WTC11 (cell line): ENCODE results near the gene SRGAP2B.
"Not testable (repeated sequence)": the region's sequence is repeated elsewhere in the genome, so short reads cannot be mapped to it uniquely, and the experiment has no call there.

Experiments
- CBFB ChIP-seq: sonication (generic); formaldehyde crosslinking; IDR thresholded peaks from 2 replicates; pipeline ENCODE4 v1.8.1; 2022; ENCODE audit warnings: mild to moderate bottlenecking, low read depth, missing genetic modification reagents
- TF ChIP-seq, protein P1 (sequence below): sonication (generic); formaldehyde crosslinking; IDR thresholded peaks from 2 replicates; pipeline ENCODE4 v1.8.1; 2023; ENCODE audit warnings: mild to moderate bottlenecking, moderate library complexity, missing genetic modification reagents
- TF ChIP-seq, protein P2 (sequence below): sonication (generic); formaldehyde crosslinking; IDR thresholded peaks from 2 replicates; pipeline ENCODE4 v1.8.0; 2022; ENCODE audit warnings: mild to moderate bottlenecking, missing genetic modification reagents
- TF ChIP-seq, protein P3 (sequence below): fragments of 200-600 bp; IDR thresholded peaks from 2 replicates; pipeline ENCODE4 v1.8.0; 2022; ENCODE audit warnings: antibody characterized with exemption
- TF ChIP-seq, protein P4 (sequence below): sonication (generic); formaldehyde crosslinking; IDR thresholded peaks from 2 replicates; pipeline ENCODE4 v1.8.1; 2022; ENCODE audit warnings: mild to moderate bottlenecking, missing genetic modification reagents, moderate library complexity, borderline replicate concordance
- TF ChIP-seq, protein P5 (sequence below): sonication (generic); formaldehyde crosslinking; IDR thresholded peaks from 2 replicates; pipeline ENCODE4 v1.8.0; 2022; ENCODE audit warnings: missing genetic modification reagents

DNA sequence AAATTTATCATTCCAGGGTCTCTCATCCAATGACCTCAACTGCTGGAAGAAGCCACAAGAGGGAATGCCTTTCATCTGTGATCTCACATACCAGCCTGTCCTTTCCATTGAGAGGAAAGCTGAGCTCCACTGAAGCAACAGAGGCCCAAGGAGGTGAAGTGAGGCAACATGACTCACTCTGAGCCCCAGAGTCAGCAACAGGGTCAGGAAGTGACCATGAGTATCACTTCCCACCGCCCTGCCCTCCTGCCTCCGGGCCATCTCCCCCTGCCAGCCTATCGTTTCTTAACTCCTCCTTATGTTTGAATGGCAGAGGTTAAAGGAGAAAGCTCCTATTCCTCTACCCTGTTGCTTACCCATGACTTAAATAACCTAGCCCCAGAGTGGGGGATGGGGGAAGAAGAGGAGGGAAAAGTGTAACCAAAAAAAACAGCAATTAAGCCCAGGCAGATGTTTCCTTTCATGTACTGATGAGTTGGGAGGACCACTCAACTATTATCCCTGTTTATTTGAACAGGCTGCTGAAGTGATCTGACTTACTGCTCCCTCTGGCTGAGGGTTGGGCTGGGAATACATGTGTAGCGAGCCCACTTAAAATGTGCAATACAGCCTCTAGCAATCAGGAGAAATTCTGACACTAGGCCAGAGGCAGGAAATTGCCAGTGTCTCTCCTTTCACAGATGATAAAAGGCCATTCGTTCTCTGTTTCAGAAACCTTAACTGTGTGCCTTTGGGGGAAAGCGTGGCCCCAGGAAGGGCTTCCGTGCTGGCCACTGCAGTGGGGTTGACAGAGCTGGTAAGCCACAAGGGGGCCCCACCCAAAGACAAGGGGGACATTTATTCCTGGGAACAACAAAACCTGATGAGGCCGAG, 177.7 kb downstream of the SRGAP2B start:
- TF ChIP-seq, protein P1, sequence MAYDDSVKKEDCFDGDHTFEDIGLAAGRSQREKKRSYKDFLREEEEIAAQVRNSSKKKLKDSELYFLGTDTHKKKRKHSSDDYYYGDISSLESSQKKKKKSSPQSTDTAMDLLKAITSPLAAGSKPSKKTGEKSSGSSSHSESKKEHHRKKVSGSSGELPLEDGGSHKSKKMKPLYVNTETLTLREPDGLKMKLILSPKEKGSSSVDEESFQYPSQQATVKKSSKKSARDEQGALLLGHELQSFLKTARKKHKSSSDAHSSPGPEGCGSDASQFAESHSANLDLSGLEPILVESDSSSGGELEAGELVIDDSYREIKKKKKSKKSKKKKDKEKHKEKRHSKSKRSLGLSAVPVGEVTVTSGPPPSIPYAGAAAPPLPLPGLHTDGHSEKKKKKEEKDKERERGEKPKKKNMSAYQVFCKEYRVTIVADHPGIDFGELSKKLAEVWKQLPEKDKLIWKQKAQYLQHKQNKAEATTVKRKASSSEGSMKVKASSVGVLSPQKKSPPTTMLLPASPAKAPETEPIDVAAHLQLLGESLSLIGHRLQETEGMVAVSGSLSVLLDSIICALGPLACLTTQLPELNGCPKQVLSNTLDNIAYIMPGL (CRISPR knock-in tag), result not testable (repeated sequence)
- TF ChIP-seq, protein P2, sequence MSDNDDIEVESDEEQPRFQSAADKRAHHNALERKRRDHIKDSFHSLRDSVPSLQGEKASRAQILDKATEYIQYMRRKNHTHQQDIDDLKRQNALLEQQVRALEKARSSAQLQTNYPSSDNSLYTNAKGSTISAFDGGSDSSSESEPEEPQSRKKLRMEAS, result not testable (repeated sequence)
- TF ChIP-seq, protein P3, sequence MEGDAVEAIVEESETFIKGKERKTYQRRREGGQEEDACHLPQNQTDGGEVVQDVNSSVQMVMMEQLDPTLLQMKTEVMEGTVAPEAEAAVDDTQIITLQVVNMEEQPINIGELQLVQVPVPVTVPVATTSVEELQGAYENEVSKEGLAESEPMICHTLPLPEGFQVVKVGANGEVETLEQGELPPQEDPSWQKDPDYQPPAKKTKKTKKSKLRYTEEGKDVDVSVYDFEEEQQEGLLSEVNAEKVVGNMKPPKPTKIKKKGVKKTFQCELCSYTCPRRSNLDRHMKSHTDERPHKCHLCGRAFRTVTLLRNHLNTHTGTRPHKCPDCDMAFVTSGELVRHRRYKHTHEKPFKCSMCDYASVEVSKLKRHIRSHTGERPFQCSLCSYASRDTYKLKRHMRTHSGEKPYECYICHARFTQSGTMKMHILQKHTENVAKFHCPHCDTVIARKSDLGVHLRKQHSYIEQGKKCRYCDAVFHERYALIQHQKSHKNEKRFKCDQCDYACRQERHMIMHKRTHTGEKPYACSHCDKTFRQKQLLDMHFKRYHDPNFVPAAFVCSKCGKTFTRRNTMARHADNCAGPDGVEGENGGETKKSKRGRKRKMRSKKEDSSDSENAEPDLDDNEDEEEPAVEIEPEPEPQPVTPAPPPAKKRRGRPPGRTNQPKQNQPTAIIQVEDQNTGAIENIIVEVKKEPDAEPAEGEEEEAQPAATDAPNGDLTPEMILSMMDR, result not testable (repeated sequence)
- TF ChIP-seq, protein P4, sequence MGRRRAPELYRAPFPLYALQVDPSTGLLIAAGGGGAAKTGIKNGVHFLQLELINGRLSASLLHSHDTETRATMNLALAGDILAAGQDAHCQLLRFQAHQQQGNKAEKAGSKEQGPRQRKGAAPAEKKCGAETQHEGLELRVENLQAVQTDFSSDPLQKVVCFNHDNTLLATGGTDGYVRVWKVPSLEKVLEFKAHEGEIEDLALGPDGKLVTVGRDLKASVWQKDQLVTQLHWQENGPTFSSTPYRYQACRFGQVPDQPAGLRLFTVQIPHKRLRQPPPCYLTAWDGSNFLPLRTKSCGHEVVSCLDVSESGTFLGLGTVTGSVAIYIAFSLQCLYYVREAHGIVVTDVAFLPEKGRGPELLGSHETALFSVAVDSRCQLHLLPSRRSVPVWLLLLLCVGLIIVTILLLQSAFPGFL (CRISPR knock-in tag), result not testable (repeated sequence)
- TF ChIP-seq, protein P5, sequence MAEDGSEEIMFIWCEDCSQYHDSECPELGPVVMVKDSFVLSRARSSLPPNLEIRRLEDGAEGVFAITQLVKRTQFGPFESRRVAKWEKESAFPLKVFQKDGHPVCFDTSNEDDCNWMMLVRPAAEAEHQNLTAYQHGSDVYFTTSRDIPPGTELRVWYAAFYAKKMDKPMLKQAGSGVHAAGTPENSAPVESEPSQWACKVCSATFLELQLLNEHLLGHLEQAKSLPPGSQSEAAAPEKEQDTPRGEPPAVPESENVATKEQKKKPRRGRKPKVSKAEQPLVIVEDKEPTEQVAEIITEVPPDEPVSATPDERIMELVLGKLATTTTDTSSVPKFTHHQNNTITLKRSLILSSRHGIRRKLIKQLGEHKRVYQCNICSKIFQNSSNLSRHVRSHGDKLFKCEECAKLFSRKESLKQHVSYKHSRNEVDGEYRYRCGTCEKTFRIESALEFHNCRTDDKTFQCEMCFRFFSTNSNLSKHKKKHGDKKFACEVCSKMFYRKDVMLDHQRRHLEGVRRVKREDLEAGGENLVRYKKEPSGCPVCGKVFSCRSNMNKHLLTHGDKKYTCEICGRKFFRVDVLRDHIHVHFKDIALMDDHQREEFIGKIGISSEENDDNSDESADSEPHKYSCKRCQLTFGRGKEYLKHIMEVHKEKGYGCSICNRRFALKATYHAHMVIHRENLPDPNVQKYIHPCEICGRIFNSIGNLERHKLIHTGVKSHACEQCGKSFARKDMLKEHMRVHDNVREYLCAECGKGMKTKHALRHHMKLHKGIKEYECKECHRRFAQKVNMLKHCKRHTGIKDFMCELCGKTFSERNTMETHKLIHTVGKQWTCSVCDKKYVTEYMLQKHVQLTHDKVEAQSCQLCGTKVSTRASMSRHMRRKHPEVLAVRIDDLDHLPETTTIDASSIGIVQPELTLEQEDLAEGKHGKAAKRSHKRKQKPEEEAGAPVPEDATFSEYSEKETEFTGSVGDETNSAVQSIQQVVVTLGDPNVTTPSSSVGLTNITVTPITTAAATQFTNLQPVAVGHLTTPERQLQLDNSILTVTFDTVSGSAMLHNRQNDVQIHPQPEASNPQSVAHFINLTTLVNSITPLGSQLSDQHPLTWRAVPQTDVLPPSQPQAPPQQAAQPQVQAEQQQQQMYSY (CRISPR knock-in tag), result not testable (repeated sequence)
- not testable (repeated sequence) for TF ChIP-seq CBFB (CRISPR knock-in tag)
